Hepatic stellate cell (primary cell): ENCODE measurements around the gene POLE4.

Experiments
- DNase-seq: peaks from one replicate; pipeline ENCODE4 v3.0.0; 2011; ENCODE audit warnings: low spot score

Gene POLE4

GRCh38 chr2:74939919-74940812, 18.3 kb upstream of the POLE4 start:
- no peak for DNase-seq

- no peak for DNase-seq
These were observed 17.2 kb upstream of the POLE4 start for GRCh38 chr2:74941284-74941683.

GRCh38 chr2:74942263-74942662, 16.2 kb upstream of the POLE4 start:
- no peak for DNase-seq

GRCh38 chr2:74944987-74945787, 13.3 kb upstream of the POLE4 start:
- DNase-seq = no peak

GRCh38 chr2:74945788-74946331, 12.6 kb upstream of the POLE4 start:
- no peak for DNase-seq

GRCh38 chr2:74947703-74948102, 10.7 kb upstream of the POLE4 start:
- no peak for DNase-seq

- no peak for DNase-seq
These were observed 9.7 kb upstream of the POLE4 start for GRCh38 chr2:74948779-74949178.

GRCh38 chr2:74951211-74951754, 7.2 kb upstream of the POLE4 start:
- no peak for DNase-seq

GRCh38 chr2:74952575-74952974, 5.9 kb upstream of the POLE4 start:
- no peak for DNase-seq

- DNase-seq = no peak
These were observed 4.5 kb upstream of the POLE4 start for GRCh38 chr2:74953796-74954499.

GRCh38 chr2:74954500-74954874, 4.0 kb upstream of the POLE4 start:
- DNase-seq = no peak

- DNase-seq = no peak
These were observed 563 bp upstream of the POLE4 start for GRCh38 chr2:74957886-74958273.

- no peak for DNase-seq
These were observed 786 bp downstream of the POLE4 start for GRCh38 chr2:74959106-74959751.

GRCh38 chr2:74966887-74967286, 8.4 kb downstream of the POLE4 start:
- no peak for DNase-seq

GRCh38 chr2:74975016-74975415, 16.6 kb downstream of the POLE4 start:
- no peak for DNase-seq

- no peak for DNase-seq
These were observed 21.4 kb downstream of the POLE4 start for GRCh38 chr2:74979844-74980243.

- DNase-seq = peak; percentile 12
These were observed 24.1 kb downstream of the POLE4 start for GRCh38 chr2:74982577-74982976.

- no peak for DNase-seq
These were observed 25.4 kb downstream of the POLE4 start for GRCh38 chr2:74983631-74984392.

- DNase-seq = no peak
These were observed 26.6 kb downstream of the POLE4 start for GRCh38 chr2:74984947-74985637.

GRCh38 chr2:74985978-74986609, 27.7 kb downstream of the POLE4 start:
- DNase-seq = no peak
